ENCODE measurements around the gene PCDH9. TPM values are rescaled to one million over a fixed set of nuclear protein-coding genes. Genes with fewer than 3 reads are reported as not detected.

PCDH9 gene
- total RNA-seq, 4 donors from 2014 or later, result 5.7 to 12.9 (median 6.8) TPM

- TF ChIP-seq, protein P1, sequence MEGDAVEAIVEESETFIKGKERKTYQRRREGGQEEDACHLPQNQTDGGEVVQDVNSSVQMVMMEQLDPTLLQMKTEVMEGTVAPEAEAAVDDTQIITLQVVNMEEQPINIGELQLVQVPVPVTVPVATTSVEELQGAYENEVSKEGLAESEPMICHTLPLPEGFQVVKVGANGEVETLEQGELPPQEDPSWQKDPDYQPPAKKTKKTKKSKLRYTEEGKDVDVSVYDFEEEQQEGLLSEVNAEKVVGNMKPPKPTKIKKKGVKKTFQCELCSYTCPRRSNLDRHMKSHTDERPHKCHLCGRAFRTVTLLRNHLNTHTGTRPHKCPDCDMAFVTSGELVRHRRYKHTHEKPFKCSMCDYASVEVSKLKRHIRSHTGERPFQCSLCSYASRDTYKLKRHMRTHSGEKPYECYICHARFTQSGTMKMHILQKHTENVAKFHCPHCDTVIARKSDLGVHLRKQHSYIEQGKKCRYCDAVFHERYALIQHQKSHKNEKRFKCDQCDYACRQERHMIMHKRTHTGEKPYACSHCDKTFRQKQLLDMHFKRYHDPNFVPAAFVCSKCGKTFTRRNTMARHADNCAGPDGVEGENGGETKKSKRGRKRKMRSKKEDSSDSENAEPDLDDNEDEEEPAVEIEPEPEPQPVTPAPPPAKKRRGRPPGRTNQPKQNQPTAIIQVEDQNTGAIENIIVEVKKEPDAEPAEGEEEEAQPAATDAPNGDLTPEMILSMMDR (IDR thresholded peaks at IDR 0.05), result no peak
- DNase-seq (ENCODE audit: low spot score) (no peak), ATAC-seq (ENCODE audit: low FRiP score) (no peak)
Observed at GRCh38 chr13:66563076-66563475, 667.1 kb downstream of the PCDH9 start.

- DNase-seq (ENCODE audit: low spot score) (no peak), ATAC-seq (ENCODE audit: low FRiP score) (no peak)
- TF ChIP-seq, protein P1 (IDR thresholded peaks at IDR 0.05), result no peak
Observed at GRCh38 chr13:66562054-66562453, 668.1 kb downstream of the PCDH9 start.

GRCh38 chr13:66560991-66561390 lies 669.1 kb downstream of the PCDH9 start:
- no peak for DNase-seq (ENCODE audit: low spot score)
- no peak for ATAC-seq (ENCODE audit: low FRiP score)
- TF ChIP-seq, protein P1 (IDR thresholded peaks at IDR 0.05), result no peak

GRCh38 chr13:66560189-66560588 lies 669.9 kb downstream of the PCDH9 start:
- no peak for DNase-seq (ENCODE audit: low spot score)
- TF ChIP-seq, protein P1 (IDR thresholded peaks at IDR 0.05), result no peak
- no peak for ATAC-seq (ENCODE audit: low FRiP score)

DNA sequence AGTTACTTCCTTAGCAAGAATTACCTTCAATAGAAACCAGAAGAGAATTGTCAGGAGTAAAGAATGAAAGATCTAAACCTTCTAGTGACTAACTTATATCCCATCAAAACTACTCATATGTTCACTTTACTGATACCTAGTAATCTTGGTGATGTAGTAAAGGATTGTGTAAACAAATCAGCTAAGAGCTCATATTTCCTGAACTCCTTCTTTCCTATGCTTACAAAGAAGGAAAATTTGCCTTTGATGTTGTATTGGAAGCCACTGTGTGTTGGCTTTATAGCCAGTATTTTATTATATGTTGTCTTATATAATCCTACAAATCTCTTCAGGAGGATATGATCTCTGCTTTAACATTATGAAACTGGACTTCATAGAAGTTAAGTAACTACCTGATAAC lies 671.0 kb downstream of the PCDH9 start:
- ATAC-seq (ENCODE audit: low FRiP score), result no peak
- TF ChIP-seq, protein P1 (IDR thresholded peaks at IDR 0.05), result no peak
- DNase-seq (ENCODE audit: low spot score), result no peak

- DNase-seq (ENCODE audit: low spot score) (no peak), ATAC-seq (ENCODE audit: low FRiP score) (no peak)
- TF ChIP-seq, protein P1 (IDR thresholded peaks at IDR 0.05), result no peak
Observed at GRCh38 chr13:66558506-66558905, 671.6 kb downstream of the PCDH9 start.

GRCh38 chr13:66557357-66557756 lies 672.8 kb downstream of the PCDH9 start:
- ATAC-seq (ENCODE audit: low FRiP score) (no peak), DNase-seq (ENCODE audit: low spot score) (no peak)
- TF ChIP-seq, protein P1 (IDR thresholded peaks at IDR 0.05), result no peak

All from omental fat pad (tissue), 4 donors.